ENCODE results near the gene SUMF1. TPM values are rescaled to one million over a fixed set of nuclear protein-coding genes. Genes with fewer than 3 reads are reported as not detected.

Gene SUMF1
- 27.3 TPM for polyA plus RNA-seq (2013, experiment 1 of 2; ENCODE audit: insufficient read length)
- 27.5 TPM for polyA plus RNA-seq (2013, experiment 2 of 2; ENCODE audit: insufficient read length)

- DNase-seq: peak; percentile 77
These were observed at the start of gene SUMF1 for GRCh38 chr3:4466741-4467521. Gene SUMF1, minus strand, starts transcription at chr3:4467269. Its CDS starts 24 bp downstream, at chr3:4467245.

GRCh38 chr3:4515916-4516579 lies 49.0 kb upstream of the SUMF1 start:
- no peak for DNase-seq

GRCh38 chr3:4514916-4515315 lies 47.8 kb upstream of the SUMF1 start:
- no peak for DNase-seq

DNA sequence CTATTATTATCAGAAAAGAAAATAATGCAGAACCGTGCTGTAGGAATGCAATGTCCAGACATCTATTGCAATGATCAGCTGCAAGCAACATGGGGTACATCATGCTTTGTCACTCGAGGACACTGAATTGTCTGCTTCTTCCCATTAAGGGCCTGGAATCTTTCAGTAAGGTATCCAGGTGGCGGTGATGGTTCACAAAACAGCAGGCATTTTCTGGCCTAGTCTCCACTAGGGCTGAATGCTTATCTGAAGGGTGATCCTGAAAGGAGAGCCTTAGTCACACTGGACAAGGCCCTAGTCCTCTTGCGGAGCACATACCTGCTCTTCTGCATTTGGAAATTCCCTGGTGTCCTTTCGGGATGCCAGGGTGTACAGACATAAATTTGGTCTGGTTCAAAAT lies 47.3 kb upstream of the SUMF1 start:
- no peak for DNase-seq

DNA sequence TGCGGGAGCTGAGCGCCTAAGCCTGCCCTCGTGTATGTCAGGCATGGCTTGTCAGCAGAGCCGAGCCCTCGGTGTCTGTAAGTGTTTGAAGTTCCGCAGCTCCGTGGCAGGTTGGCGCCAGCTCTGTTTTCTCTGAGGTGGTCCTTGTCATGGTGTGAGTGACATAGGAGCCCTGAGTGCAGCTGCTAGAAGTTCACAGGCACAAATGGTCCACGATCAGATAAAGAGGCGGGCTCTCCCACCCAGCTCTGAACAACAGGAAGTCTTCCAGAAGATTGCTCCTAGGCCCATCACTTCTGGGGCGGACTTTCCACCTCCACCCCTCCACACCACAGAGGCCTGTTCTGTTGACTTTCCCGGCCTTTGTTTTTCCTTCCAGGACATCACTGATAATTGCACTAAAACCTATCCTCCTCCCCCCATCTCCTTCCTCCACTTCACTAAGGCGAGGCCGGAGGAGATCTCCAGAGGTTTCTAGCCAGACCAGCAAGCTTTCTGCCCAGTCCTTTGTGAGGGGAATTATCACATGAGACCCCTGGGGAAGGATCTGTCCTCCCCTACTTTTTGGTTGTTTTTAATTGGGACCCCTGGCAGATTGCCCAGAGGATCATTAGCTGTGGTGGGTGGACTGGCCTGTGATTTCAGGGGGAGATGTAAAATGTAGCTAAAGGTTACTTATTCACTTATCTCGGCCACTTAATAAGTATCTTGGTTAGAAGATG lies 46.0 kb upstream of the SUMF1 start:
- DNase-seq: no peak

- DNase-seq: no peak
These were observed 44.6 kb upstream of the SUMF1 start for GRCh38 chr3:4511491-4512262.

- DNase-seq: no peak
These were observed 43.1 kb upstream of the SUMF1 start for GRCh38 chr3:4509983-4510755.

GRCh38 chr3:4509043-4509442 lies 42.0 kb upstream of the SUMF1 start:
- no peak for DNase-seq

GRCh38 chr3:4508048-4508981 lies 41.2 kb upstream of the SUMF1 start:
- DNase-seq: no peak

GRCh38 chr3:4507024-4507596 lies 40.0 kb upstream of the SUMF1 start:
- DNase-seq: peak; percentile 49

GRCh38 chr3:4506559-4507023 lies 39.5 kb upstream of the SUMF1 start:
- DNase-seq: no peak

DNA sequence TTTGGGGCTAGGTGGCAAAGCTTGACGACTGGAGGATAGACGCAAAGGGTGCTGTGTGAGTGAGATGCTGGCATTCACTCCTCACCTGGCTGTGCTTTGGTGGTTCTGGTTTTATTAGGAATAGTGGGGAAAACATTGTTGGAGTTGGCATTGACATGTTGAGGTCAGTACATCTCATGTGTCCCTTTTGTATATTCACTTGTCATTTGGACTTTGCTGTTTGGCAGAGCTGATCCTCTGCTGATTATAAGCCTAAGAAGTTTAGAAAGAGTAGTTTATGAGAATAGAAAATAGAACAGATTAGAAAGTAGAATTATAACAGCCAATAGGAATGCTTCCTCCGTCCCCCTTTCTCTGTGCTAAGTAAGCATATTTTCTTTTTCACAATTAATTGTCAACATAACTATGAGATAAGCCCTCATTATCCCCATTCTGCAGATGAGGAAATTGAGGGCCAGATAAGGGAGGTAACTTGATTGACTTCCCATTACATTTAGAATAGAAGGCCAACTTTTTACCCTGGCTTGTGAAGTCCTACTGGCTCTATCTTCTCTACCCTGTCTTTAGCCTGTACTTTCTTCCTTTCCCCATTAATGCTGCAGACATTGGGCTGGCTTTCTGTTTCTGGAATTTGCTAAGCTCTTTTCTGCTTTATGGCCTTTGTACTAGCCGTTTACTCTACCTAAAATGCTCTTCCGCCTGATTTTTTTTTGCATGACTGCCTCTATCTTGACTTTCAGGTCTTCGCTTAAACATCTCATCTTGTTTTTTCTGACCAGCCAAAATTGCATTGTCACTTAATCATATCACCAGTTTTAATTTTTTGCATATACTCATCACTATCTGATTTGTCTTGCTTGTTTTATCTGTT lies 38.9 kb upstream of the SUMF1 start:
- DNase-seq: no peak

- no peak for DNase-seq
These were observed 37.5 kb upstream of the SUMF1 start for GRCh38 chr3:4504340-4505261.

- DNase-seq: no peak
These were observed 36.0 kb upstream of the SUMF1 start for GRCh38 chr3:4503050-4503449.

GRCh38 chr3:4501927-4502326 lies 34.9 kb upstream of the SUMF1 start:
- no peak for DNase-seq

GRCh38 chr3:4501437-4501836 lies 34.4 kb upstream of the SUMF1 start:
- no peak for DNase-seq

DNA sequence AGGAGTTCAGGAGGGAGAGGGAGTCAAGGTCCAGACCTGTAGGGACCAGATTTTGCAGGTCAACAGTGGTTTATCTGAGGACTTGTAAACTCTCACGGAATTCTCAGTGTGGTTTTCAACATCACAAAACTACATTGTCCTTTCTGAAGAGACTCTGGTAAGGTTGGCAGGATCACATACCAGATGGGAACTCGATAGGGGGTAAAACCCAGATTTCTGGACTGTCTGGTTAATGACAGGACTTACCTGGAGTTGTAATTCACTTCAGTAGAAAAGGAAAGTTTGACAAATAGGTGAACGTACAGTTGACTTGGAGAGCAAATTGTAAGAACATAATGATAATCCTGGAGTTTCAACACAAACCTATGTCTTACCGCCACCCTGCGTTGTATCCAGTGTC lies 31.4 kb upstream of the SUMF1 start:
- DNase-seq: no peak

- DNase-seq: no peak
These were observed 30.8 kb upstream of the SUMF1 start for GRCh38 chr3:4497843-4498324.

Data from fibroblast of skin of abdomen (primary cell).